IMR-90 (cell line): Measurements from ENCODE around the gene NNMT. TPM values are rescaled to one million over a fixed set of nuclear protein-coding genes. Genes with fewer than 3 reads are reported as not detected.

Experiments used
- ATAC-seq: fragments of 200-7000 bp; cut with Tn5 transposase; 2 replicates; pipeline ENCODE4 v1.9.1; 2020; ENCODE audit warnings: low read depth, mild to moderate bottlenecking, moderate library complexity
- BruUV-seq: library from RNA; stranded (reverse); fragments of 400-500 nt; replicated peaks from 2 replicates; lab custom pipeline; 2021; lab: Mats Ljungman, UMichigan
- CTCF ChIA-PET: fragments of 300-600 bp; formaldehyde crosslinking; extraction: SDS; loops from one replicate; lab custom pipeline; 2021; ENCODE audit warnings: antibody characterized with exemption; lab: Yijun Ruan, JAX
- POLR2A ChIA-PET: fragments of 300-600 bp; sonication (Branson Sonifier 250); formaldehyde crosslinking; loops from one replicate; lab custom pipeline; 2022; ENCODE audit warnings: antibody characterized with exemption; ENCODE audit not compliant: unreplicated experiment; lab: Charles Lee
- DNase-seq: peaks from one replicate; pipeline ENCODE4 v3.0.0; 2013
- H2AFZ ChIP-seq: replicated peaks from 2 replicates; pipeline ENCODE3; 2013; ENCODE audit warnings: low read length, mild to moderate bottlenecking; ENCODE audit not compliant: poor library complexity
- H2AK5ac ChIP-seq: 2 replicates; pipeline ENCODE4 v1.6.1; 2013; ENCODE audit warnings: low read depth, low read length, inconsistent platforms
- H2AK9ac ChIP-seq: replicated peaks from 2 replicates; pipeline ENCODE3; 2013; ENCODE audit warnings: mild to moderate bottlenecking, low read depth, low read length, moderate library complexity; ENCODE audit not compliant: poor library complexity
- H2BK120ac ChIP-seq: 2 replicates; pipeline ENCODE4 v1.6.1; 2013; ENCODE audit warnings: low read depth, low read length, inconsistent platforms
- H2BK15ac ChIP-seq: 3 replicates; pipeline ENCODE4 v1.6.1; 2013; ENCODE audit warnings: low read depth, low read length, inconsistent platforms
- H2BK20ac ChIP-seq: 2 replicates; pipeline ENCODE4 v1.6.1; 2013; ENCODE audit warnings: low read depth, mild to moderate bottlenecking, inconsistent platforms, low read length, moderate library complexity
- H2BK5ac ChIP-seq: 2 replicates; pipeline ENCODE4 v1.6.1; 2013; ENCODE audit warnings: mild to moderate bottlenecking, low read depth, low read length, inconsistent platforms; ENCODE audit not compliant: poor library complexity, severe bottlenecking
- H3K14ac ChIP-seq: replicated peaks from 2 replicates; pipeline ENCODE4 v1.6.1; 2013; ENCODE audit warnings: low read depth, low read length, inconsistent platforms
- H3K18ac ChIP-seq: 2 replicates; pipeline ENCODE4 v1.6.1; 2013; ENCODE audit warnings: low read depth, low read length, control low read depth
- H3K23ac ChIP-seq: 2 replicates; pipeline ENCODE4 v1.6.1; 2013; ENCODE audit warnings: low read depth, low read length, inconsistent platforms
- H3K27ac ChIP-seq: 2 replicates; pipeline ENCODE4 v1.5.1; 2013; ENCODE audit warnings: mild to moderate bottlenecking, control low read depth, low read length; ENCODE audit not compliant: insufficient read depth
- H3K27me3 ChIP-seq: 2 replicates; pipeline ENCODE4 v1.6.1; 2013; ENCODE audit warnings: low read length; ENCODE audit not compliant: control insufficient read depth, insufficient read depth
- H3K36me3 ChIP-seq: 2 replicates; pipeline ENCODE4 v1.6.1; 2013; ENCODE audit warnings: low read length, mixed read lengths; ENCODE audit not compliant: control insufficient read depth, insufficient read depth
- H3K4ac ChIP-seq: 2 replicates; pipeline ENCODE4 v1.6.1; 2013; ENCODE audit warnings: low read depth, low read length, inconsistent platforms
- H3K4me1 ChIP-seq: 2 replicates; pipeline ENCODE4 v1.6.1; 2013; ENCODE audit warnings: low read length, mixed read lengths; ENCODE audit not compliant: control insufficient read depth, insufficient read depth
- H3K4me2 ChIP-seq: 2 replicates; pipeline ENCODE4 v1.6.1; 2013; ENCODE audit warnings: low read depth, mild to moderate bottlenecking, control low read depth, low read length, moderate library complexity
- H3K4me3 ChIP-seq: 2 replicates; pipeline ENCODE4 v1.5.1; 2013; ENCODE audit warnings: low read depth, mild to moderate bottlenecking, control low read depth, low read length, moderate library complexity; ENCODE audit not compliant: insufficient read depth
- H3K56ac ChIP-seq: 2 replicates; pipeline ENCODE4 v1.6.1; 2013; ENCODE audit warnings: low read length, inconsistent platforms; ENCODE audit not compliant: insufficient read depth; ENCODE audit errors: extremely low read depth
- H3K79me1 ChIP-seq, 2 experiments: 2 replicates each; pipeline ENCODE4 v1.6.1; 2013; ENCODE audit warnings: low read length in 2 of 2, inconsistent platforms in 1 of 2, low read depth in 1 of 2
- H3K9ac ChIP-seq: 2 replicates; pipeline ENCODE4 v1.6.1; 2013; ENCODE audit warnings: low read depth, low read length, control low read depth
- H3K9me1 ChIP-seq: 2 replicates; pipeline ENCODE4 v1.6.1; 2013; ENCODE audit warnings: low read length, inconsistent platforms; ENCODE audit not compliant: insufficient read depth
- H3K9me3 ChIP-seq: 2 replicates; pipeline ENCODE4 v1.6.1; 2013; ENCODE audit warnings: low read length; ENCODE audit not compliant: control insufficient read depth, insufficient read depth
- H4K20me1 ChIP-seq: 2 replicates; pipeline ENCODE4 v1.6.1; 2013; ENCODE audit warnings: low read length, inconsistent platforms; ENCODE audit not compliant: insufficient read depth
- H4K5ac ChIP-seq: 2 replicates; pipeline ENCODE4 v1.6.1; 2013; ENCODE audit warnings: mild to moderate bottlenecking, low read depth, low read length, control low read depth
- H4K8ac ChIP-seq, 2 experiments: 2 replicates each; pipeline ENCODE4 v1.6.1; 2013; ENCODE audit warnings: low read depth in 2 of 2, low read length in 2 of 2, control low read depth in 1 of 2, inconsistent platforms in 1 of 2
- H4K91ac ChIP-seq: 2 replicates; pipeline ENCODE4 v1.6.1; 2013; ENCODE audit warnings: low read depth, low read length, inconsistent platforms; ENCODE audit not compliant: insufficient read depth
- BHLHE40 ChIP-seq: fragments of 150-350 bp; IDR thresholded peaks from 2 replicates; pipeline ENCODE4 v1.6.1; 2016; ENCODE audit warnings: mild to moderate bottlenecking, low read depth, low read length
- CHD1 ChIP-seq: IDR thresholded peaks from 2 replicates; pipeline ENCODE4 v1.6.1; 2012; ENCODE audit warnings: low read depth, low read length, improper control_type of control experiment
- ELK1 ChIP-seq: fragments of 150-350 bp; IDR thresholded peaks from 2 replicates; pipeline ENCODE4 v1.6.1; 2016; ENCODE audit warnings: low read depth, mild to moderate bottlenecking, low read length, moderate library complexity, borderline replicate concordance
- FOS ChIP-seq: fragments of 150-350 bp; IDR thresholded peaks from 2 replicates; pipeline ENCODE4 v1.6.1; 2016; ENCODE audit warnings: low read depth, low read length
- MAZ ChIP-seq: IDR thresholded peaks from 2 replicates; pipeline ENCODE4 v1.6.1; 2012; ENCODE audit warnings: low read depth, mild to moderate bottlenecking, low read length, improper control_type of control experiment, moderate library complexity, borderline replicate concordance
- MXI1 ChIP-seq: IDR thresholded peaks from 2 replicates; pipeline ENCODE4 v1.6.1; 2012; ENCODE audit warnings: low read depth, mild to moderate bottlenecking, low read length, moderate library complexity, borderline replicate concordance
- RAD21 ChIP-seq: IDR thresholded peaks from 2 replicates; pipeline ENCODE4 v1.6.1; 2012; ENCODE audit warnings: low read length, improper control_type of control experiment
- RCOR1 ChIP-seq: IDR thresholded peaks from 2 replicates; pipeline ENCODE4 v1.6.1; 2012; ENCODE audit warnings: mild to moderate bottlenecking, low read length, improper control_type of control experiment; ENCODE audit not compliant: insufficient replicate concordance
- USF2 ChIP-seq: fragments of 150-350 bp; IDR thresholded peaks from 2 replicates; pipeline ENCODE4 v1.6.1; 2017; ENCODE audit warnings: mild to moderate bottlenecking, antibody characterized with exemption, low read length, low read depth
- whole genome bisulfite sequencing, 2 experiments: methylation state at CpG; one replicate each; pipeline versions ENCODE4 v1.1.5 to v1.1.7; 2013; ENCODE audit warnings: missing lambda C conversion rate in 2 of 2; ENCODE audit not compliant: insufficient read length in 1 of 2; ENCODE audit errors: extremely low coverage in 2 of 2; 5-methylcytosine and 5-hydroxymethylcytosine counted together
- dilution Hi-C: fragments of 300-500 bp; cut with HindIII; formaldehyde crosslinking; loops from one replicate; pipeline ENCODE4 v1.14.3; 2018; ENCODE audit warnings: low sequenced_read_pairs; ENCODE audit not compliant: unreplicated experiment
- in situ Hi-C: fragments of 300-500 bp; cut with MboI; formaldehyde crosslinking; loops from 3 replicates; pipeline ENCODE4 v1.14.3; 2019; ENCODE audit warnings: low sequenced_read_pairs, inconsistent platforms, mixed read lengths
- intact Hi-C: fragments of 100-400 bp; cut with micrococcal nuclease; formaldehyde crosslinking; loops from 2 replicates; pipeline ENCODE4 v1.10.0; 2022
- polyA plus RNA-seq, 3 experiments: library from polyadenylated mRNA; depleted of rRNA; stranded (reverse); fragments of >200 nt; gene quantifications; 2 replicates each; pipeline ENCODE4 v1.2.3, GENCODE V29; 2012; ENCODE audit warnings: low replicate concordance in 1 of 3
- total RNA-seq: library from RNA; depleted of rRNA; stranded (reverse); fragments of >200 nt; gene quantifications from 2 replicates; pipeline ENCODE4 v1.2.3, GENCODE V29; 2012

The NNMT gene
- total and polyA plus RNA-seq, 2 of the 4 experiments (the other 2 are of a cell fraction): 79.7 to 108 TPM

DNA sequence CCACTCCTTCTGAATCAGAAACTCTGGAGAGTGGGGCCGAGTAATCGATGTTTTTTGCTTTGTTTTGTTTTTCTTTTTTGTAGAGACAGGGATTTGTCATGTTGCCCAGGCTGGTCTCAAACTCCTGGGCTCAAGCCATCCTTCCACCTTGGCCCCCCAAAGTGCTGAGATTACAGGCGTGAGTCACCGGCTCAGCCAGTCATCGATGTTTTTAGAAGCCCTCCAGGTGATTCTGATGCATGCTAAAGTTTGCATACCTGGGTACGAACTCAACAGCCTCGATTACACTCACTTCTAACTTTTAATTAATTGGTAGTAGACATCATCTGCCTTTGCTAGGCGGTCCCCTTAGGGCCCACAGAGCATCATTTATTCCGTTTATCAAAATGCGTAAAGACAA, 53.8 kb downstream of the NNMT start:
- Histone ChIP-seq H3K27ac (no peak overlapping the region), H2AK5ac (no peak overlapping the region), H4K20me1 (no peaks in the 10 kb centered on the region), H3K14ac (no peak overlapping the region), H3K4me3 (no peak overlapping the region), H2AK9ac (no peak overlapping the region), H3K27me3 (no peaks in the 10 kb centered on the region), H3K4me2 (no peak overlapping the region), H3K36me3 (no peaks in the 10 kb centered on the region), H2AFZ (no peak overlapping the region), H3K9me3 (no peaks in the 10 kb centered on the region), H3K23ac (no peak overlapping the region), H2BK15ac (no peak overlapping the region), H3K9ac (no peak overlapping the region), H2BK120ac (no peak overlapping the region), H3K79me1 (no peaks in the 10 kb centered on the region; a peak in 1 of 4 replicates), H3K4ac (no peak overlapping the region), H4K91ac (no peak overlapping the region), H4K8ac (no peak overlapping the region), H4K5ac (no peak overlapping the region), H3K18ac (no peak overlapping the region), H3K56ac (no peak overlapping the region), H2BK5ac (no peak overlapping the region), H3K4me1 (no peaks in the 10 kb centered on the region), H2BK20ac (no peak overlapping the region), H3K9me1 (no peaks in the 10 kb centered on the region; the same call in 1 of the 2 replicates)
- intact Hi-C loops (no loop called here), dilution Hi-C loops (no loop called here), in situ Hi-C loops (loop anchor here (5.0 to 10.0 kb wide), 2 partner anchors 47 to 95 kb away; no protein-coding TSS in a partner anchor)
- ChIA-PET CTCF (no interaction called here), POLR2A (no interaction called here)
- no TSS peak for BruUV-seq
- ATAC-seq (no peak), DNase-seq (no peak)
- 82% methylated on average over 3 of the region's 10 CpGs; no CpG with 5 or more reads in 1 of the 2 experiments for WGBS, 2 experiments
- TF ChIP-seq CHD1: no peak
- TF ChIP-seq USF2: no peak
- no peak for TF ChIP-seq ELK1
- TF ChIP-seq BHLHE40: no peak
- no peak for TF ChIP-seq MAZ
- no peak for TF ChIP-seq RCOR1
- no peak for TF ChIP-seq FOS
- no peak for TF ChIP-seq MXI1
- no peak for TF ChIP-seq RAD21
